Keratinocyte (primary cell): ENCODE data around the gene RACGAP1. TPM values are rescaled to one million over a fixed set of nuclear protein-coding genes. Genes with fewer than 3 reads are reported as not detected.

Source experiments
- DNase-seq: peaks from one replicate; pipeline ENCODE4 v3.0.0-alpha.2; 2011; ENCODE audit warnings: low read depth, missing footprints, low spot score
- FAIRE-seq: peaks from 2 replicates; lab custom pipeline; 2011; peaks lifted over from hg19 to GRCh38; lab: Jason Lieb, UNC
- H2AFZ ChIP-seq: 2 replicates; pipeline ENCODE4 v1.6.0; 2012; ENCODE audit warnings: low read length, control low read depth, inconsistent platforms; ENCODE audit not compliant: control insufficient read depth
- H3K27ac ChIP-seq: 2 replicates; pipeline ENCODE4 v1.5.1; 2011; ENCODE audit warnings: low read length; ENCODE audit not compliant: control insufficient read depth, insufficient read depth
- H3K27me3 ChIP-seq: 3 replicates; pipeline ENCODE4 v1.6.0; 2011; ENCODE audit warnings: low read length; ENCODE audit not compliant: control insufficient read depth, insufficient read depth; ENCODE audit errors: extremely low read depth
- H3K36me3 ChIP-seq, 2 experiments: 2 replicates in 1 of 2; 3 replicates in 1 of 2; pipeline ENCODE4 v1.5.1; 2011; ENCODE audit warnings: low read length in 2 of 2, mild to moderate bottlenecking in 1 of 2; ENCODE audit not compliant: control insufficient read depth in 2 of 2, insufficient read depth in 2 of 2; ENCODE audit errors: extremely low read depth in 1 of 2
- H3K4me1 ChIP-seq: 3 replicates; pipeline ENCODE4 v1.5.1; 2011; ENCODE audit warnings: low read length; ENCODE audit not compliant: control insufficient read depth, insufficient read depth; ENCODE audit errors: extremely low read depth
- H3K4me2 ChIP-seq: 3 replicates; pipeline ENCODE4 v1.6.0; 2011; ENCODE audit warnings: low read depth, low read length; ENCODE audit not compliant: control insufficient read depth, insufficient read depth; ENCODE audit errors: extremely low read depth
- H3K4me3 ChIP-seq, 3 experiments: fragments of 200-600 bp in 1 of 3; sonication (generic) in 1 of 3; 2 replicates in 2 of 3; 3 replicates in 1 of 3; pipeline ENCODE4 v1.5.1; 2011 to 2016; ENCODE audit warnings: low read length in 3 of 3, mild to moderate bottlenecking in 3 of 3, control low read depth in 2 of 3, inconsistent platforms in 1 of 3, low read depth in 1 of 3, mixed read lengths in 1 of 3, mixed run types in 1 of 3, moderate library complexity in 1 of 3; ENCODE audit not compliant: control insufficient read depth in 2 of 3, insufficient read depth in 2 of 3; ENCODE audit errors: extremely low read depth in 1 of 3
- H3K79me2 ChIP-seq: 2 replicates; pipeline ENCODE4 v1.6.0; 2012; ENCODE audit warnings: low read length; ENCODE audit not compliant: control insufficient read depth, insufficient read depth
- H3K9ac ChIP-seq: 3 replicates; pipeline ENCODE4 v1.6.0; 2011; ENCODE audit warnings: low read length; ENCODE audit not compliant: control insufficient read depth, insufficient read depth; ENCODE audit errors: extremely low read depth
- H3K9me1 ChIP-seq: 3 replicates; pipeline ENCODE4 v1.6.0; 2011; ENCODE audit warnings: low read length; ENCODE audit not compliant: control insufficient read depth, insufficient read depth; ENCODE audit errors: extremely low read depth
- H3K9me3 ChIP-seq: 2 replicates; pipeline ENCODE4 v1.5.1; 2012; ENCODE audit warnings: low read depth, low read length; ENCODE audit not compliant: control insufficient read depth
- H4K20me1 ChIP-seq: 3 replicates; pipeline ENCODE4 v1.6.0; 2011; ENCODE audit warnings: low read length; ENCODE audit not compliant: control insufficient read depth, insufficient read depth; ENCODE audit errors: extremely low read depth
- CTCF ChIP-seq, 3 experiments: IDR thresholded peaks in 1 of 3; conservative IDR thresholded peaks in 1 of 3; optimal IDR thresholded peaks in 1 of 3; 2 replicates in 2 of 3; 3 replicates in 1 of 3; pipeline versions ENCODE3 to v1.5.1; 2011; ENCODE audit warnings: low read length in 3 of 3, mild to moderate bottlenecking in 3 of 3, moderate library complexity in 2 of 3, control low read depth in 1 of 3, inconsistent platforms in 1 of 3; ENCODE audit not compliant: insufficient read depth in 2 of 3; ENCODE audit errors: extremely low read depth in 1 of 3
- EZH2 ChIP-seq: IDR thresholded peaks from one replicate; pipeline ENCODE4 v1.6.1; 2012; ENCODE audit warnings: inconsistent platforms, mild to moderate bottlenecking, low read length, moderate library complexity
- dilution Hi-C: fragments of 300-500 bp; cut with MboI; formaldehyde crosslinking; loops from one replicate; pipeline ENCODE4 v1.7.0; 2020; ENCODE audit warnings: low sequenced_read_pairs; ENCODE audit not compliant: extremely low pct_ligation_motif_present
- polyA plus RNA-seq, 5 experiments: library from polyadenylated mRNA; depleted of rRNA in 3 of 5; stranded (reverse) in 3 of 5; stranded (forward) in 1 of 5; unstranded in 1 of 5; fragments of >200 nt; gene quantifications; 1 replicate in 1 of 5; 2 replicates in 3 of 5; 3 replicates in 1 of 5; pipeline versions ENCODE4 v1.2.1 to v1.2.3, GENCODE V29; 2011 to 2012; ENCODE audit warnings: missing spikeins in 2 of 5, low read depth in 1 of 5, low replicate concordance in 1 of 5

The RACGAP1 gene
- polyA plus RNA-seq, 1 donor (not counting 4 experiments of a cell fraction or from before 2014, with no cell fraction given), result 57.1 TPM

DNA sequence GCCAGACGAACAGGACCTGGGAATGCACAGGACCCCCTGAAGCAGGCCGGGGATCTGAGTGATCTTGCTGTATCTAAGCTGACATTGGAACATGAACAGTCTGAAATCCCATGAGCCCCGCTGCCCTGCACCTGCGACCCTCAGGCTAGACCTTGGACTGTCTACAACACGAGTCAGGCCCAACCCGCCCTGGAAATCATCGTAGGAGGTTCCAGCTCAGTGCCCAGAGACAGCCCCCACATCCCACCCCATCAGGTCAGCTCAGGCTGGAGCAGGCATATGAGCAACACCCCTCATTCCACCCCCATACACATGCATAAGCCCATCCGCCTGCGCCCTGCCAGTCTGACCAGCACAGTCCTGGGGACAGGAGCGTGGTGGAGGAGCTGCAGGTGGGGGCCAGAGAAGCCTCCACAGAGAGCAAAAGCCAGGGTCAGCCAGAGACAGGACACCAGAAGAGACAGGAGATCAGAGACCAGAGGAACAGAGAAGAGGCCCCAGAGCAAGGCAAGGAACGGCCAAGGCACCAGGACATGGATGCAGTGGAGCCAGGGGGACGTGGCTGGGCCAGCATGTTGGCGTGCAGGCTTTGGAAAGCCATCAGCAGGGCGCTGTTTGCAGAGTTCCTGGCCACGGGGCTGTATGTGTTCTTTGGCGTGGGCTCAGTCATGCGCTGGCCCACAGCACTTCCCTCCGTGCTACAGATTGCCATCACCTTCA is 52.5 kb downstream of the RACGAP1 start, which contains the start of gene AQP6:
Gene AQP6 (plus strand): TSS at position 307 of the 720 bp plus-strand sequence. CDS start 227 bp downstream, at position 534.
- Histone ChIP-seq H2AFZ (no peak within 1 kb of the TSS), H3K9me1 (no peaks in the 10 kb centered on the region), H3K36me3 (no peaks in the 10 kb centered on the region), H3K27ac (no peak within 1 kb of the TSS), H3K27me3 (no peaks in the 10 kb centered on the region), H3K9me3 (no peaks in the 10 kb centered on the region), H3K9ac (no peak within 1 kb of the TSS), H3K4me3 (no peak within 1 kb of the TSS), H4K20me1 (no peaks in the 10 kb centered on the region), H3K4me1 (peaks cover 14% of the 10 kb centered on the region), H3K79me2 (no peaks in the 10 kb centered on the region), H3K4me2 (no peak within 1 kb of the TSS)
- DNase-seq (no peak), FAIRE-seq (no peak)
- dilution Hi-C loops, result no loop called here
- TF ChIP-seq CTCF (optimal IDR thresholded peaks at IDR 0.05 in 1 of 3, IDR thresholded peaks at IDR 0.05 in 1 of 3, conservative IDR thresholded peaks at IDR 0.05 in 1 of 3; ENCODE audit: extremely low read depth in 1 of 3, insufficient read depth in 2 of 3, low read length in 3 of 3), result no peak
- no peak for TF ChIP-seq EZH2

DNA sequence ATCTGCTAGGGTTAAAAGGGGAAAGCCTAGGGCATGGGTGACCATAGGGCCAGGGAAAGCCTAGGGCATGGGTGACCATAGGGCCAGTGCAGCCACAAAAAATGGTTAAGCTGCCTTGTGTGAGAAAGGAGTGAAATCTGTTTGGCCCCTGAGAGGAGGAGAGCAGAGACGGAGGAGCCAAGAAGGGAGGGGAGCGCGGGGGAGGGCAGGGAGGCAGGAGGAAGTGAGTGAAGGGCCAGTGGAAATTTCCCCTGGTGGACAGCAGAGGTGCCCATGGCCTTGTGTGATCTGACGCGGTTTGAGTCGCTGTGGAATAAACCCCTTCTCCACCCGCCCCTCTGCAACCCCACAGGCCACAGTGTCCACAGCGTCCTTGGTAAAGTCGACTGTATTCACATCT is 53.2 kb downstream of the RACGAP1 start:
- H3K4me3 ChIP-seq, result no peak overlapping the region
- H3K27ac ChIP-seq, result no peak overlapping the region
- no peaks in the 10 kb centered on the region for H3K36me3 ChIP-seq
- no peaks in the 10 kb centered on the region for H3K9me1 ChIP-seq
- peaks cover 20% of the 10 kb centered on the region for H3K4me1 ChIP-seq
- H3K27me3 ChIP-seq, result no peaks in the 10 kb centered on the region
- H4K20me1 ChIP-seq, result no peaks in the 10 kb centered on the region
- no peaks in the 10 kb centered on the region for H3K79me2 ChIP-seq
- H3K4me2 ChIP-seq, result no peak overlapping the region
- H2AFZ ChIP-seq, result no peak overlapping the region
- no peak for DNase-seq
- TF ChIP-seq EZH2 (no peak), CTCF (optimal IDR thresholded peaks at IDR 0.05 in 1 of 3, IDR thresholded peaks at IDR 0.05 in 1 of 3, conservative IDR thresholded peaks at IDR 0.05 in 1 of 3; ENCODE audit: extremely low read depth in 1 of 3, insufficient read depth in 2 of 3, low read length in 3 of 3) (no peak)
- H3K9me3 ChIP-seq, result no peaks in the 10 kb centered on the region
- no peak for FAIRE-seq
- H3K9ac ChIP-seq, result no peak overlapping the region
- dilution Hi-C loops, result no loop called here
